ENCODE data around the gene MICAL2.

Gene MICAL2

GRCh38 chr11:12076840-12077534 is 33.4 kb upstream of the MICAL2 start:
- DNase-seq, result no peak

- DNase-seq, result no peak
Measured at GRCh38 chr11:12077535-12078280, 32.7 kb upstream of the MICAL2 start.

GRCh38 chr11:12079726-12080556 is 30.4 kb upstream of the MICAL2 start:
- DNase-seq, result no peak

DNA sequence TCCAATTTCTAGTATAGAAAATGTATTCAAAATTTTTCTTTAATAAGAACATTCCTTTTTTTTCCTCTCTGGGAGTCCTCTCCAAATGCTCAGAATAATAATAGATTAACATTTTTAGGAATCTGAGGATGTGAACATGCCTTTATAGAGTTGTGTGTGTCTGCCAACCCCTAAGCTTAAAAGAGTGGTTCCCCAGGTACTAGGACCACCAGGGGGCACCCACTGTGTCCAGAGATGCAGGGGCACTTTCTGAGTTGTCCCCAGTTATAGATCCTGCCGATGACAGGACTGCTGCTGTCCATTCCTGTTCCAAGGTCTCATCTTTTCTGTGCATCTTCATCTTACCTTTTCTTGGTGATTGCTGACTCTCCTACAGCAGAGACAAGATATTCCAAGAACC is 27.0 kb upstream of the MICAL2 start:
- DNase-seq, result no peak

DNA sequence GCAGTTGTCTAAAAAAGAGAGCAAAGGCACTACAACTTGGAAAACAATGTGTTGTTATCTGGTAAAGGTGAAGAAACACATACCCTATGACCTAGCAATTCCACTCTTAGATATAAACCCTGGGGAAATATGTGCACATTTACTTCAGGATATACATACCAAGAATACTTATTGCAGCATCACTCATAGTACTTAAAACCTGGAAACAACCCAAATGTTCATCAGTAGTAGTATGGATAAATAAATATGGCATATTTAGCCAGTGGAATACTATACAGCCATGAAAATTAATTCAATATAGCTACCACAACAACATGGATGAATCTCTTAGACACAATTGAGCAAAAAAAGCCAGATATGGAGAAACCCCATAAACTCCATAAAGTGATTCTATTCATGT is 26.1 kb upstream of the MICAL2 start:
- no peak for DNase-seq

DNA sequence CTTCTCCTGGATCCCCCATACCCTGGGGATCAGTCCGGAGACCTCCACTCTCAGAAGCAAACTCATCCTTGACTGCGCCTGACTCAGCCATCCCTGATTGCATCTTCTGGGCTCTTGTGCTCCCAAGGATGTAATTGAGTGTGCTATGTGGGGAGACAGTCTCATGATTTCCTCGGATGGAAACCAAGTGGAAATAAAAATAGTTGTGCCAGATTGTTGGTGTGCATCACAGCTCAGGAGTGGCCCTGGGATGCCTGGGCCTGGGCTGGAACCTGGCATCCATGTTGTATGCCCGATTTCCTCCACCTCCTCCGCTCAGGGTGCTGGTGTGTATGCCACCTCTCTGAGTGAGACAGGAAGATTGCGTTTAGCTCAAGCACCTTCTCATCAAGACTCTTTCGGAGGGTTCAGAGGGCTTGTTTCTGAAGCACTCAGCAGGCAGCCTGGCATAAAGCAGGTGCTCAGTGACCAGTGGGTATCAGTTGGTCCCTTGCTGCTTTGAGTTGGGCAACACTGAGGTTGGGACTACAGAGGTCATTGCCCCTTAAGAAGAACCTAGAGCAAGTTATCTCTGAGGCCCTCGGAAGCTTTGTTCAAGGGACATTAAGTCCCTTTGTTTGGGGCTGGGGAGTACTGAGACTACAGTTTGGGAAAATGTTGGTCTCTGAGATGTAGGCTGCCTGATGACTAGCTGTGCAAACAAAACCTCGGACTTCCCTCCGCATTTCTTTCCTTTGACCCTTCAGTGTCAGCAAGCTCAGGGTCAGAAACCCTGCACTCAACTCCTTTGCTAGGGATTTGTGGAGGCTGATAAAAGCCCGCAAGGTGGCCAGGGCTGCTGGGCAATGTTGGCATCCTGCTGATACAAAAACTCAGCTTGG is 24.8 kb upstream of the MICAL2 start:
- no peak for DNase-seq

- no peak for DNase-seq
Measured at GRCh38 chr11:12086271-12087074, 23.9 kb upstream of the MICAL2 start.

- peak in 1 of 2 donors; percentile 41 for DNase-seq
Measured at GRCh38 chr11:12087075-12088004, 23.1 kb upstream of the MICAL2 start.

DNA sequence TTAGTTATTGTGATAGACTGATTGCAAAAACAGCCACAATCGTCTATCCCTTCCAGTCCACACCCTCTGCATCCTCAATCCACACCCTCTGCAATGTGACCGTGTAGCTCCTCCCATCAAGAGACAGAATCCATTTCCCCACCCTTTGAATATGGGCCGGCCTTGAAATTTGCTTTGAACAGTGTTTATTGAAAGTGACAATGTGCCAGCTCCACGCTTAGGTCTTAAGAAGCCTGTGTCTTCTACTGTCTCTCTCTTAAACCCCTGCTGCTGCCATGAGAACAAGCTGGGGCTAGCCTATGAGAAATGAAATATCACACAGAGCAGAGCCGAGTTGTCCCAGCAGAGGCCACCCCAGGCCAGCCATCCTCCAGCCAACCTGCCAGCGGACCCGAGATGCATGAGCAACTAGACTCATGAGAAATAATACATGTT is 22.3 kb upstream of the MICAL2 start:
- DNase-seq, result no peak

- no peak for DNase-seq
Measured at GRCh38 chr11:12088531-12088930, 21.9 kb upstream of the MICAL2 start.

DNA sequence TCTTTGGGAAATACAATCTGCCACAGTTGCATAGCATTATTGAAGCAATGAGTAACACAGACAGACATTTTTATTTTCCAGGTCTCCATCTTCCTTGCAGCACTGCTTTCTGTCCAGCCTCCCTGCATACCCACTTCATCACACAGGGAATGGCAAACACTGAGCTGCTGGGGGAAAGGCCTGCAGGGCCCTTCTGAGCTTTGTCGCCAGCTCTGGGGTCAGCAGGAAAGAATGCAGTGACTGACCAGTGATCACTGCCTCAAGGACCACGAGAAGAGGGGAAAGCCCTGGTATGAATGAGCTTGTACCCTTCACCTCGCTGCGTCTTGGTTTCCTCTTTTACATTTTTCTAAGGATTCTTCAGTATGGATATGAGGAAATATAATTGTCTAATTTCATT is 21.3 kb upstream of the MICAL2 start:
- no peak for DNase-seq

- no peak for DNase-seq
Measured at GRCh38 chr11:12089473-12089872, 20.9 kb upstream of the MICAL2 start.

DNA sequence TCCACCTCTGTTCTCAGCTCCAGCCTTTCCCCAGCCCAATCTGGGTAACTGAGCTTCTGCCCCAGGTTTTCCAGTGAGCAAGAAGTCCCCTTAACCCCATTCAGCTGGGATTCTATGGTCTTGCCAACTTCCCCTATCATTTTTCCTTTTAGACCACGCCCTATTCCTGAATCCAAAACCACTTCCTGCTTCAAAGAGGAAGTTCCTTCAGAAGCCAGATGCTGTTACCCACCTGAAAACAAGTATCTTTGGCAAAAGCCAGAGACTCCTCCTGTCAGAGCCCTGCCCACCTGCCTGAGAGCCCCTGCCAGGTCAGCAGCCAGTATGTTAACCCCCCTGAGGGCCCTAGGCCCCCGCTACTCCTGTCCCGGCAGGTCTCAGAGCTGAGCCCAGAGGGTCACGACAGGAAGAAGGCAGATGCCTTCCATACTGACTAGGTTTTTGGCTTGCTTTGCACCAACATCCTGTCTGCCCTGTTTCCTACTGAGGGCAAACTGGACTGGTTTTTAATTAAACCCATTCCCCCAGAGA is 20.3 kb upstream of the MICAL2 start:
- DNase-seq, result no peak

- no peak for DNase-seq
Measured at GRCh38 chr11:12090761-12091258, 19.6 kb upstream of the MICAL2 start.

- DNase-seq, result no peak
Measured at GRCh38 chr11:12091956-12092558, 18.3 kb upstream of the MICAL2 start.

DNA sequence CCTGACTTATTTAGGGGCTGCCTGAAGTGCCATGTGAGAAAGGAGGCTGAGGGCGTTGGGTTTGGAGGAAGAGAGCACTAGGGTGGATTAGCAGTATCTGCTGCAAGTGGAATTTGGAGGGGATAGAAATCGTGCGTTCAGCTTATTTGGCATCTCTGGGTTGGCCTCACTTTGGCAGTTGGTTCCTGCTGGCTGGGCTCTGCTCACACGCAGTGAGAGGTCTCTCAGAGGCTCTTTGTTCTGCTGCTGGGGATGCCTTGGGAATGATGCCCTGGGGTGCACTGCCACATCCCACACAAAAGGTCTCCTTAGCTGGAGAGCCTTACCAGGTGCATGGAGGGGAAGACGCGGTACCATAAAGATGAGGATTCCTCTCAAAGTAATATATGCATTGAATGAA is 17.7 kb upstream of the MICAL2 start:
- DNase-seq, result no peak

GRCh38 chr11:12094872-12095800 is 15.3 kb upstream of the MICAL2 start:
- DNase-seq, result peak in 1 of 2 donors; percentile 49

DNA sequence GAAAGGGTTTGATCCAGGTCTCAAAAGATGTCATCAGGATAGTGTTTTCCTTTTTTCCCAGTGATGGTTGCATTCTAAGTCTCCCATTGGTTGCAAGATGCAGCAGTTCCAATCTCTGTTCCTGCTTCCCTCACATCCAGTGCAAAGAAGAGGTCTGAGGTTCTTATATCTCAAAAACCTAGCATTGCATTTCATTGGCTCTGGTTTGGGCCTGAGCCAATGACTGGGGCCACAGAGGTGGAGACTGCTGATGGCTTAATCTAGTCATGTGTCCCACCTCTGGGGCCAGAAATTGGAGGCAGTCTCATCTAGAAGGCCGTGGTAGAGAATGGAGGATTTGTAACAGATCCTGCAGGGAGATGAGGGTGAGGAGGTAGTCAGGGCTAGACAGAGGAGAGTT is 13.2 kb upstream of the MICAL2 start:
- no peak for DNase-seq

Data from bone marrow (tissue), 2 donors.